Right lobe of liver (tissue), 4 donors: ENCODE measurements around the gene BTBD6.

ENCODE experiments used
- POLR2A ChIP-seq: fragments of 450-650 bp; IDR thresholded peaks from one replicate; pipeline ENCODE4 v1.6.1; 2017; ENCODE audit warnings: antibody characterized with exemption, mild to moderate bottlenecking
- TF ChIP-seq, protein P1 (sequence below), 4 donors: fragments of 200-600 bp in 3 of 4; fragments of 450-650 bp in 1 of 4; IDR thresholded peaks; one replicate each; pipeline versions ENCODE4 v1.5.1 to v1.8.0; 2016 to 2022; ENCODE audit warnings: antibody characterized with exemption in 4 of 4, mild to moderate bottlenecking in 2 of 4
- donor health status: DM: no; HTN: no; CAD: no.
- donor health status: DM: no; HTN: no; CAD: no.
- donor health status: DM: no; HTN: yes; CAD: no.

GRCh38 chr14:105204931-105205672 lies 43.2 kb upstream of the BTBD6 start:
- TF ChIP-seq, protein P1, sequence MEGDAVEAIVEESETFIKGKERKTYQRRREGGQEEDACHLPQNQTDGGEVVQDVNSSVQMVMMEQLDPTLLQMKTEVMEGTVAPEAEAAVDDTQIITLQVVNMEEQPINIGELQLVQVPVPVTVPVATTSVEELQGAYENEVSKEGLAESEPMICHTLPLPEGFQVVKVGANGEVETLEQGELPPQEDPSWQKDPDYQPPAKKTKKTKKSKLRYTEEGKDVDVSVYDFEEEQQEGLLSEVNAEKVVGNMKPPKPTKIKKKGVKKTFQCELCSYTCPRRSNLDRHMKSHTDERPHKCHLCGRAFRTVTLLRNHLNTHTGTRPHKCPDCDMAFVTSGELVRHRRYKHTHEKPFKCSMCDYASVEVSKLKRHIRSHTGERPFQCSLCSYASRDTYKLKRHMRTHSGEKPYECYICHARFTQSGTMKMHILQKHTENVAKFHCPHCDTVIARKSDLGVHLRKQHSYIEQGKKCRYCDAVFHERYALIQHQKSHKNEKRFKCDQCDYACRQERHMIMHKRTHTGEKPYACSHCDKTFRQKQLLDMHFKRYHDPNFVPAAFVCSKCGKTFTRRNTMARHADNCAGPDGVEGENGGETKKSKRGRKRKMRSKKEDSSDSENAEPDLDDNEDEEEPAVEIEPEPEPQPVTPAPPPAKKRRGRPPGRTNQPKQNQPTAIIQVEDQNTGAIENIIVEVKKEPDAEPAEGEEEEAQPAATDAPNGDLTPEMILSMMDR (IDR thresholded peaks at IDR 0.05) = no peak
- TF ChIP-seq POLR2A = no peak
